PFSK-1 (cell line): Measurements from ENCODE around the gene ESYT3.

Experiments used
- POLR2AphosphoS5 ChIP-seq: IDR thresholded peaks from 2 replicates; pipeline ENCODE4 v1.6.1; 2012; ENCODE audit warnings: low read depth, mild to moderate bottlenecking, control low read depth, low read length, moderate library complexity
- SIN3A ChIP-seq: IDR thresholded peaks from 2 replicates; pipeline ENCODE4 v1.6.1; 2012; ENCODE audit warnings: mild to moderate bottlenecking, low read length, moderate library complexity, borderline replicate concordance; ENCODE audit not compliant: insufficient read depth
- TAF1 ChIP-seq: IDR thresholded peaks from 2 replicates; pipeline ENCODE4 v1.6.1; 2012; ENCODE audit warnings: low read length, control low read depth, borderline replicate concordance; ENCODE audit not compliant: insufficient read depth

GRCh38 chr3:138440596-138440995 lies 6.2 kb downstream of the ESYT3 start:
- TF ChIP-seq POLR2AphosphoS5 (no peak), SIN3A (no peak), TAF1 (no peak)
